GM12878 (cell line): ENCODE data around the gene BRAT1. TPM values are rescaled to one million over a fixed set of nuclear protein-coding genes. Genes with fewer than 3 reads are reported as not detected.
A peak's percentile ranks its signal among the peaks of the same experiment; 100 is the strongest.
"Not testable (repeated sequence)": the region's sequence is repeated elsewhere in the genome, so short reads cannot be mapped to it uniquely, and the experiment has no call there.

Experiments used
- ATAC-seq: fragments of 200-7000 bp; cut with Tn5 transposase; 3 replicates; pipeline ENCODE4 v1.9.1; 2020; ENCODE audit warnings: mild to moderate bottlenecking, moderate library complexity
- BruUV-seq: library from RNA; stranded (reverse); fragments of 400-500 nt; replicated peaks from 2 replicates; lab custom pipeline; 2021; lab: Mats Ljungman, UMichigan
- CTCF ChIA-PET: fragments of 300-600 bp; sonication (Branson Sonifier 250); formaldehyde crosslinking; extraction: SDS; loops from one replicate; lab custom pipeline; 2021; ENCODE audit warnings: inconsistent platforms; lab: Yijun Ruan, JAX
- POLR2A ChIA-PET: fragments of 350-600 bp; formaldehyde crosslinking; extraction: SDS; loops from one replicate; lab custom pipeline; 2021; ENCODE audit warnings: inconsistent platforms; lab: Charles Lee
- RAD21 ChIA-PET: fragments of 300-600 bp; sonication (Branson Sonifier 250); formaldehyde crosslinking; loops from one replicate; lab custom pipeline; 2023; ENCODE audit warnings: antibody characterized with exemption; ENCODE audit not compliant: unreplicated experiment; lab: Charles Lee
- SMC1A ChIA-PET: fragments of 300-600 bp; sonication (Branson Sonifier 250); formaldehyde crosslinking; loops from one replicate; lab custom pipeline; 2023; ENCODE audit not compliant: unreplicated experiment, uncharacterized antibody; lab: Charles Lee
- DNase-seq: peaks from one replicate; pipeline ENCODE4 v3.0.0-alpha.2; 2011; ENCODE audit warnings: low read depth, low spot score
- FAIRE-seq: peaks from 3 replicates; lab custom pipeline; 2011; peaks lifted over from hg19 to GRCh38; lab: Jason Lieb, UNC
- H2AFZ ChIP-seq: 2 replicates; pipeline ENCODE4 v1.6.0; 2011; ENCODE audit warnings: low read depth, low read length, control low read depth; ENCODE audit not compliant: control insufficient read depth
- H3K27ac ChIP-seq: 2 replicates; pipeline ENCODE4 v1.5.1; 2011; ENCODE audit warnings: control low read depth; ENCODE audit not compliant: control insufficient read depth, insufficient read depth
- H3K27me3 ChIP-seq, 2 experiments: replicated peaks in 1 of 2; 2 replicates each; pipeline versions ENCODE4 v1.6.0 to v1.6.1; 2011; ENCODE audit warnings: low read length in 1 of 2; ENCODE audit not compliant: control insufficient read depth in 2 of 2, insufficient read depth in 2 of 2
- H3K36me3 ChIP-seq, 2 experiments: 2 replicates each; pipeline ENCODE4 v1.5.1; 2011; ENCODE audit warnings: low read length in 1 of 2; ENCODE audit not compliant: control insufficient read depth in 2 of 2, insufficient read depth in 2 of 2
- H3K4me1 ChIP-seq: 2 replicates; pipeline ENCODE4 v1.6.1; 2011; ENCODE audit warnings: mild to moderate bottlenecking, low read length, moderate library complexity, mixed read lengths; ENCODE audit not compliant: control insufficient read depth, insufficient read depth
- H3K4me2 ChIP-seq: 2 replicates; pipeline ENCODE4 v1.6.0; 2011; ENCODE audit warnings: control low read depth; ENCODE audit not compliant: control insufficient read depth, insufficient read depth
- H3K4me3 ChIP-seq: fragments of 200-600 bp; sonication (generic); 2 replicates; pipeline ENCODE4 v1.5.1; 2016
- H3K79me2 ChIP-seq: 2 replicates; pipeline ENCODE4 v1.6.0; 2011; ENCODE audit warnings: low read length; ENCODE audit not compliant: control insufficient read depth, insufficient read depth
- H3K9ac ChIP-seq: 2 replicates; pipeline ENCODE4 v1.8.0; 2011; ENCODE audit warnings: low read length, control low read depth, mixed read lengths; ENCODE audit not compliant: control insufficient read depth, insufficient read depth
- H3K9me3 ChIP-seq: replicated peaks from 3 replicates; pipeline ENCODE4 v1.5.1; 2011; ENCODE audit warnings: mild to moderate bottlenecking, low read length; ENCODE audit not compliant: control insufficient read depth, insufficient read depth
- H4K20me1 ChIP-seq: 2 replicates; pipeline ENCODE4 v1.6.0; 2011; ENCODE audit not compliant: control insufficient read depth, insufficient read depth
- WGBS: methylation state at CpG from one replicate; pipeline ENCODE4 v1.1.6; 2016; ENCODE audit warnings: low lambda C conversion rate; ENCODE audit not compliant: insufficient replicate concordance, insufficient coverage; ENCODE audit errors: missing lambda C conversion rate; 5-methylcytosine and 5-hydroxymethylcytosine counted together
- in situ Hi-C: fragments of 300-500 bp; cut with MboI; formaldehyde crosslinking; loops from 9 replicates; pipeline ENCODE4 v1.14.3; 2018; ENCODE audit warnings: mixed read lengths
- intact Hi-C: fragments of 100-400 bp; cut with micrococcal nuclease; formaldehyde crosslinking; loops from one replicate; pipeline ENCODE4 v1.14.2; 2022; ENCODE audit not compliant: unreplicated experiment
- polyA plus RNA-seq, 11 experiments: library from polyadenylated mRNA; depleted of rRNA in 4 of 11; unstranded in 6 of 11; stranded (reverse) in 5 of 11; fragments of >200 nt; fragmentation: Nextera tagmentation in 4 of 11; fragmentation: Illumina TruSeq in 1 of 11; extraction: Ambion mirVana in 4 of 11; extraction: Trizol in 1 of 11; gene quantifications; 1 replicate in 1 of 11; 2 replicates in 10 of 11; pipeline versions ENCODE4 v1.2.1 to v1.2.3, GENCODE V29; 2011 to 2016; ENCODE audit warnings: inconsistent platforms in 2 of 11, missing spikeins in 2 of 11, low read depth in 1 of 11
- total RNA-seq, 4 experiments: library from RNA; depleted of rRNA in 3 of 4; stranded (reverse); fragments of >200 nt in 3 of 4; fragmentation: Illumina TruSeq in 1 of 4; extraction: Trizol in 1 of 4; gene quantifications; 2 replicates each; pipeline versions ENCODE4 v1.2.1 to v1.2.3, GENCODE V29; 2013 to 2021

Gene BRAT1
- total and polyA plus RNA-seq, 10 of the 15 experiments (the other 5 are each of a cell fraction or from before 2014, with no cell fraction given): 0.13 to 53.3 (median 16.0) TPM

DNA sequence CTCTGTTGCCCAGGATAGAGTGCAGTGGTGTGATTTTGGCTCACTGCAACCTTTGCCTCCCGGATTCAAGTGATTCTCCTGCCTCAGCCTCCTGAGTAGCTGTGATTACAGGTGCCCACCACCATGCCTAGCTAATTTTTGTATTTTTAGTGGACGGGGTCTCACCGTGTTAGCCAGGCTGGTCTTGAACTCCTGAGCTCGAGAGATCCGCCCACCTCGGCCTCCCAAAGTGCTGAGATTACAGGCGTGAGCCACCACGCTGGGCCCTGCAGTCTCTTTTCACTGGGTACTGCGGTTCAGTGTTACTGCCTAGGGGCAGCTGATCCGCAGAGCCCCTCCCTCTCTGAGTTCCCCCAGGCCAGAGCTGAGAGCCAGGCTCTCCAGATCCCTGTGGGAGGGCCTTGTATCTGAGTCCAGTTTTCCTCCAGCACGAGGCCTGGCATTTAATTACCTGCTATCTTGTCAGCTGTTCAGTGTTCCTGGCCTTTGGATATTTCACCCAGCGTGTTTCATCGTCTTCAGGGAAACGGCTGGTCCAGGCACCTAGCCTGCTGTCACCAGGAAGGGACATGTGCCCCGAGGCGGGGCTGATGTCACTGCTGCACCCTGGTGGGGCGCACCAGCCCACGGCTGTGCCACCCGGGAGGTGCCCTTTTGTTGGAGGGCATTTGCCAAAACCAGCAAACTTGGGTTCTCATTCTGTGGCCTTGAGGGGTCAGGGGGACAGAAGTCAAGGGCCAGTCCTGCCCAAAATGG lies 19.3 kb downstream of the BRAT1 start:
- H3K36me3 ChIP-seq, in situ Hi-C loops, H3K27me3 ChIP-seq, H3K9me3 ChIP-seq, H3K27ac ChIP-seq, FAIRE-seq, H3K9ac ChIP-seq, SMC1A ChIA-PET, DNase-seq, ATAC-seq, H2AFZ ChIP-seq, H4K20me1 ChIP-seq, CTCF ChIA-PET, H3K79me2 ChIP-seq, H3K4me3 ChIP-seq, POLR2A ChIA-PET, H3K4me1 ChIP-seq, H3K4me2 ChIP-seq, intact Hi-C loops, BruUV-seq: not testable (repeated sequence)
- RAD21 ChIA-PET: interaction anchor here (1.5 kb wide), 1 partner anchor 30 kb away, joined by 4 read pairs; no protein-coding TSS in a partner anchor
- 80% methylated on average over 17 of the region's 19 CpGs for WGBS

DNA sequence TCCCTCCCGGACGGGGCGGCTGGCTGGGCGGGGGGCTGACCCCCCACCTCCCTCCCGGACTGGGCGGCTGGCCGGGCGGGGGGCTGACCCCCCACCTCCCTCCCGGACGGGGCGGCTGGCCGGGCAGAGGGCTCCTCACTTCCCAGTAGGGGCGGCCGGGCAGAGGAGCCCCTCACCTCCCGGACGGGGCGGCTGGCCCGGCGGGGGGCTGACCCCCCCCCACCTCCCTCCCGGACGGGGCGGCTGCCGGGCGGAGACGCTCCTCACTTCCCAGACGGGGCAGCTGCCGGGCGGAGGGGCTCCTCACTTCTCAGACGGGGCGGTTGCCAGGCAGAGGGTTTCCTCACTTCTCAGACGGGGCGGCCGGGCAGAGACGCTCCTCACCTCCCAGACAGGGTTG lies 21.1 kb downstream of the BRAT1 start:
- FAIRE-seq, H3K79me2 ChIP-seq, H3K36me3 ChIP-seq, CTCF ChIA-PET, intact Hi-C loops, H4K20me1 ChIP-seq, H3K27me3 ChIP-seq, H3K9ac ChIP-seq, H3K9me3 ChIP-seq, H3K27ac ChIP-seq, POLR2A ChIA-PET, ATAC-seq, H3K4me3 ChIP-seq, SMC1A ChIA-PET, H2AFZ ChIP-seq, BruUV-seq, H3K4me2 ChIP-seq, DNase-seq, in situ Hi-C loops, RAD21 ChIA-PET: not testable (repeated sequence)
- peaks cover 19% of the 10 kb centered on the region for H3K4me1 ChIP-seq
- no CpG with 5 or more reads among the region's 34 CpGs for WGBS

DNA sequence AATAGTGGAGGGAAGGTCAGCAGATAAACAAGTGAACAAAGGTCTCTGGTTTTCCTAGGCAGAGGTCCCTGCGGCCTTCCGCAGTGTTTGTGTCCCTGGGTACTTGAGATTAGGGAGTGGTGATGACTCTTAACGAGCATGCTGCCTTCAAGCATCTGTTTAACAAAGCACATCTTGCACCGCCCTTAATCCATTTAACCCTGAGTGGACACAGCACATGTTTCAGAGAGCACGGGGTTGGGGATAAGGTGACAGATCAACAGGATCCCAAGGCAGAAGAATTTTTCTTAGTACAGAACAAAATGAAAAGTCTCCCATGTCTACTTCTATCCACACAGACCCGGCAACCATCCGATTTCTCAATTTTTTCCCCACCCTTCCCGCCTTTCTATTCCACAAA lies 21.8 kb downstream of the BRAT1 start:
- H3K4me3 ChIP-seq, CTCF ChIA-PET, intact Hi-C loops, POLR2A ChIA-PET, H3K36me3 ChIP-seq, RAD21 ChIA-PET, H4K20me1 ChIP-seq, H3K9me3 ChIP-seq, DNase-seq, H3K9ac ChIP-seq, ATAC-seq, H3K27me3 ChIP-seq, H3K79me2 ChIP-seq, H3K4me2 ChIP-seq, in situ Hi-C loops, H3K27ac ChIP-seq, H2AFZ ChIP-seq, FAIRE-seq, BruUV-seq, SMC1A ChIA-PET: not testable (repeated sequence)
- WGBS: 56% methylated on average over 2 of the region's 8 CpGs
- H3K4me1 ChIP-seq: peaks cover 26% of the 10 kb centered on the region

DNA sequence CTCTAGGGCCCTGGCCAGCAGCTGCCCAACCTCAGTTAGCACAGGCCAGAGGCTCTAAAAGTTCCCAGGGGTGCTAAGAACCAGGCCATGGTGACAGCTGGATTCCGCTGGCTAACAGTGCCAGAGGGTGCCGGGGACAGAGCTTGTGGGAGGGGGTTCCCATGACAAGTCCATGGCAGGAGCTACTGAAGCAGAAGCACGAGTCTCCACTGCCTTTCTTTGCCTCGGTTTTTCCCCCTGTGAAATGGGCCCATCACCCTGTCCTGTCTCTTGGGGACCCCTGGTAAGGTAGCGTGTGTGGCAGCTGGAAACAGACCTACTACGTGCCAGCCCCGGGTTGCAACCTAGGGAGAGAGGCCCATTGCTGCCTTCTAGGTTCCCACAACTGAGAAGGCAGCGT lies 22.5 kb downstream of the BRAT1 start:
- POLR2A ChIA-PET, RAD21 ChIA-PET: not testable (repeated sequence)

More for the DNA sequence above, 22.5 kb downstream of the BRAT1 start:
- in situ Hi-C loops, ATAC-seq, H3K9me3 ChIP-seq, BruUV-seq, H2AFZ ChIP-seq, intact Hi-C loops, H3K9ac ChIP-seq, SMC1A ChIA-PET, H3K4me2 ChIP-seq, H3K27me3 ChIP-seq, H3K36me3 ChIP-seq, DNase-seq, H3K27ac ChIP-seq, CTCF ChIA-PET, H3K4me3 ChIP-seq, H4K20me1 ChIP-seq, H3K79me2 ChIP-seq: not testable (repeated sequence)
- H3K4me1 ChIP-seq: peaks cover 29% of the 10 kb centered on the region
- 58% methylated on average over 5 of the region's 8 CpGs for WGBS
- FAIRE-seq: peak; percentile 47
